ENCODE results near the gene CEBPA. TPM values are rescaled to one million over a fixed set of nuclear protein-coding genes. Genes with fewer than 3 reads are reported as not detected.

Gene CEBPA
- total and polyA plus RNA-seq, 10 donors = 7.4 to 27.7 (median 18.0) TPM

DNA sequence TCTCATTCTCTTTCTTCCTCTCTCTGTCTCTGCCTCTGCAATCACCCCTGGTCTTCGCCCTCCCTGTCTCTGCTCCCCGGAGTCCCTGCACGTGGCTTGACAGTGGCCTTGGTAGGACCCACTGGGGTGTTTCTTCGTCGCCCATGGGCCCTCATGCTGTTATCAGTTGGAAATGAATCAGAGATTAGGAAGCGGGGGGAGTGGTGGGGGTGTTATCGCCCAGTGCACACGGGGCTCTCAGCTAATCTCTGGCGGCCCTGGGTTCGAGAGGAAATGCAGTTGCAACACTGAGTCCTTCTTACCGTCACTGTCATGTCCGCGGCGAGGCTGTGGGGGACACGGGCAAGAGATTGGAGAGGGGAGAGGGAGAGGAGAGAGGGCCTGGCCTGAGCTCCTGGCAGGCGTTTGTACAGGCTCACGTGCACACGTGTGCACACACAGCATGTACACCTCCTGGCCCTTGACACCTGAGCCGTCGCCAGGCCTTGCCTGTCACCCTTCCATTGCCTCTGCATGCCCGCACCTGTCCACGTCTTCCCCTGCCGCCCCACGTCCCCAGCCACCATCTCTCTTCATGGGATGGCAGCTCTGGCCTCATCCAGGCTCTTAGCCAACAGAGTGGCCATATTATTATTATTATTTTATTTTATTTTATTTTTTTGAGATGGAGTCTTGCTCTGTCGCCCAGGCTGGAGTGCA, 38.9 kb downstream of the CEBPA start:
- DNase-seq = no peak
- Histone ChIP-seq H3K36me3 (no peaks in the 10 kb centered on the region), H3K9me3 (peaks cover 0 to 6% (median 2%) of the 10 kb centered on the region in 8 donors), H3K4me3 (no peak overlapping the region), H3K27ac (no peak overlapping the region), H3K4me1 (peaks cover 9 to 49% (median 36%) of the 10 kb centered on the region in 6 donors), H3K27me3 (replicated peaks in 1 of 7) (peaks cover 0 to 30% (median 0%) of the 10 kb centered on the region in 7 donors)
- WGBS, 5 donors = 55 to 82% (median 71%) methylated on average over 25 of the region's 25 CpGs
- TF ChIP-seq, protein P1, sequence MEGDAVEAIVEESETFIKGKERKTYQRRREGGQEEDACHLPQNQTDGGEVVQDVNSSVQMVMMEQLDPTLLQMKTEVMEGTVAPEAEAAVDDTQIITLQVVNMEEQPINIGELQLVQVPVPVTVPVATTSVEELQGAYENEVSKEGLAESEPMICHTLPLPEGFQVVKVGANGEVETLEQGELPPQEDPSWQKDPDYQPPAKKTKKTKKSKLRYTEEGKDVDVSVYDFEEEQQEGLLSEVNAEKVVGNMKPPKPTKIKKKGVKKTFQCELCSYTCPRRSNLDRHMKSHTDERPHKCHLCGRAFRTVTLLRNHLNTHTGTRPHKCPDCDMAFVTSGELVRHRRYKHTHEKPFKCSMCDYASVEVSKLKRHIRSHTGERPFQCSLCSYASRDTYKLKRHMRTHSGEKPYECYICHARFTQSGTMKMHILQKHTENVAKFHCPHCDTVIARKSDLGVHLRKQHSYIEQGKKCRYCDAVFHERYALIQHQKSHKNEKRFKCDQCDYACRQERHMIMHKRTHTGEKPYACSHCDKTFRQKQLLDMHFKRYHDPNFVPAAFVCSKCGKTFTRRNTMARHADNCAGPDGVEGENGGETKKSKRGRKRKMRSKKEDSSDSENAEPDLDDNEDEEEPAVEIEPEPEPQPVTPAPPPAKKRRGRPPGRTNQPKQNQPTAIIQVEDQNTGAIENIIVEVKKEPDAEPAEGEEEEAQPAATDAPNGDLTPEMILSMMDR (IDR thresholded peaks at IDR 0.05 in 8 of 11, conservative IDR thresholded peaks at IDR 0.05 in 3 of 11) = no peak
- TF ChIP-seq POLR2AphosphoS5 (IDR thresholded peaks at IDR 0.05) (no peak), POLR2A (IDR thresholded peaks at IDR 0.05) (no peak)
- intact Hi-C loops (cut with DNase I; ENCODE audit: low total_unique reads) = no loop called here

DNA sequence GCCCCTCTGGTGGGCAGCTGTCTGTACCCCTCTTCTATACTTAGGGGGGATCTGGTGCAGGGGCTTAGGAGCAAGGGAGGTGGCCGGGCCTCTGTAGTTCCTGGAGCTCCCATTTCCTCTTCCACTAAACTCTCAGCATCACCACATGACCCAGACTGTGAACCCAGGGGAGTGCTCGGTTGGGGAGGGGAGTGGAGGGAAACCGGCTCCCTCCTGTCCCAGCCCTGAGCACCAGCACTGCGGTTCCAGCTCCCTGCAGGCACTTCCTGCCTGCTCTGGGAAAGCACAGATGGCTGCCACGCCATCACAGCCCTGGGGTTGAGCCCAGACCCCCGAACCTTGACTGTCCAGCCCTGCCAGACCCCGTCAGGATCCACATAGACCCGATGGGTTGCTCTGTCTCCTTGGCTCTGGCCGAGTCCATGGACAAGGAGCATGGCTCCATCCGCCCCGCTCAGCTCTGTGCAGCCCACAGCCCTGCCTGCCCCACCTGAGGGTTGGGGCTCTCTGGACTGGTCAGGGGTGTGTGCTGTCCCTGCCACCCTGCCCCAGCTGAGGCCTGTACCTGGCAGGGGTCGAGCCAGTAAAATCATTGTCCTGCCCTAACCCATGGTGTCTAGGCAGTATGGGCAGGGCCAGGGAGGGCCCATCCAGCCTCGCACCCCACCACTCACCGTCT, 40.7 kb downstream of the CEBPA start:
- peaks cover 9 to 31% (median 26%) of the 10 kb centered on the region in 6 donors for H3K4me1 ChIP-seq
- TF ChIP-seq POLR2A (IDR thresholded peaks at IDR 0.05) (no peak), POLR2AphosphoS5 (IDR thresholded peaks at IDR 0.05) (no peak)
- TF ChIP-seq, protein P1 (IDR thresholded peaks at IDR 0.05 in 8 of 11, conservative IDR thresholded peaks at IDR 0.05 in 3 of 11) = no peak
- no peak for DNase-seq
- peaks cover 0 to 20% (median 0%) of the 10 kb centered on the region in 7 donors for H3K27me3 ChIP-seq (replicated peaks in 1 of 7)
- intact Hi-C loops (cut with DNase I; ENCODE audit: low total_unique reads) = no loop called here
- WGBS, 5 donors = 39 to 68% (median 57%) methylated on average over 7 to 14 of the region's 14 CpGs
- H3K36me3 ChIP-seq = no peaks in the 10 kb centered on the region
- no peak overlapping the region for H3K4me3 ChIP-seq
- H3K9me3 ChIP-seq = peaks cover 0 to 19% (median 13%) of the 10 kb centered on the region in 8 donors
- H3K27ac ChIP-seq = peak overlapping the region in 4 of 8 donors; percentile 36 to 80 (median 60)

DNA sequence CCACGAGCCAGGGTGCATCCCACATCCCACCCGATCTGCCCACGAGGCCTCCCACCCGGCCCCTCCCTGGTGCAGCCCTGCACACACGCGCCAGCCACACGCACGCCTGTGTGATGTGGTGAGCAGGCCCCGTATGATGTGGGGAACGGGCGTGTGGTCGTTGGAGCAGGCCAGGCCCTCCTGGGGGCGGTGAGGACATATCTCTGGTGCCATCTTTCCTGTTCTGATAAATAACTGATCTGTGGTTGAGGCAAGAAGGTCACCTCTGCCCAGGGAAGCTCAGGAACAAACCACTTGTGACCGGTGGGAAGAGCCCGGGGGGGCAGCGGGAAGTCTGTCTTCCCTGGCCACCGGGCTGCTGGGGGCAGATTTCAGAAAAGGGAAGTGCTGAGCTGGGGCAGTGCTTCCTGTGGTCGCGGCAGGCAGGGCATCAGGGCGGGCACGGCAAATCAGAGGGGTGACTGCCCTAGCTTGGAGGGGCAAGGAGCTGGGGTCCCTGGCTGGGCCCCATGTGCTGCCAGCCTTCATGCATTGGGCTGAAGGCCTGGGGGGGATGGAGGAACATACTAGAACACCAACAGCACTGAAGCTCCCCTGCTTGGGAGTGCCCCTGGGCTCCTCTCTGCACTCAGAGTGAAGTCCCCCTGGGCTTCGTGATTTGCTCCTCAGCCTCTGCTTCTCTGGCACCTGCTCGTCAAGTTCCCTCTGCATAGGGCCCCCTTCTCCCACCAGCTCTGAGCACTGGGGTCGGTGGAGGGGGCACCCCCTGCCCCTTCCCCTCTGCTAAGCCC, 41.5 kb downstream of the CEBPA start:
- 2 to 21% (median 10%) methylated on average over 20 to 24 of the region's 24 CpGs for WGBS, 5 donors
- Histone ChIP-seq H3K4me3 (peak overlapping the region in 1 of 8 donors; percentile 33), H3K27ac (peak overlapping the region in 6 of 8 donors; percentile 20 to 80 (median 48)), H3K4me1 (peaks cover 9 to 31% (median 26%) of the 10 kb centered on the region in 6 donors), H3K9me3 (peaks cover 0 to 19% (median 13%) of the 10 kb centered on the region in 8 donors), H3K36me3 (no peaks in the 10 kb centered on the region), H3K27me3 (replicated peaks in 1 of 7) (peaks cover 0 to 20% (median 0%) of the 10 kb centered on the region in 7 donors)
- peak; percentile 87 for DNase-seq
- TF ChIP-seq POLR2AphosphoS5 (IDR thresholded peaks at IDR 0.05) = peak in 2 of 3 donors; percentile 50 to 51
- TF ChIP-seq POLR2A (IDR thresholded peaks at IDR 0.05) = no peak
- TF ChIP-seq, protein P1 (IDR thresholded peaks at IDR 0.05 in 8 of 11, conservative IDR thresholded peaks at IDR 0.05 in 3 of 11) = no peak
- intact Hi-C loops (cut with DNase I; ENCODE audit: low total_unique reads) = no loop called here

Data from spleen (tissue), 11 donors.